ENCODE data around the gene POLD4.

The POLD4 gene

DNA sequence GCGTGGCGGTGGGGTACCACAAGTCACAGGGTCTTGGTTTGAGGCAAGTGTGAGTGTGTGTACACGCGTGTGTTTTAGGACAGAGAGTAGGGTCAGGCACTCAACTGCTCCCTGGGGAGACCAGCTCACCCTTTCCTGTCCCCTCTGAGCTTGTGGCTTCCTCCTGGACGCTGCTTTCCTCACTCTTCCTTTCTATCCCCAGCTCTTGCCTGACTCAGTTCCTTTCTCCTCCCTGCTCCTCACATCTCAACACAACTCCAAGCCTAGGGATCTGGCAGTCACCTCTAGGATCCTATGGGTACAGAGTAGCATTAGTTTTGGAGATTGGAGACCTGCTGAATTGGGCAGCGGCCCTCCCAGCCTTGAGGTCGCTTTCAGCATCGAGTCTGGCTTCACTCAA lies 15.9 kb upstream of the POLD4 start:
- Mint-ChIP-seq H3K9me3 (no peaks in the 10 kb centered on the region), H3K27me3 (peaks cover 18% of the 10 kb centered on the region), H3K36me3 (ENCODE audit: low read depth) (no peaks in the 10 kb centered on the region), H3K4me3 (no peak overlapping the region), H3K27ac (peak overlapping the region; percentile 5), H3K4me1 (ENCODE audit: low read depth) (peaks cover 57% of the 10 kb centered on the region)
- DNase-seq = no peak

DNA sequence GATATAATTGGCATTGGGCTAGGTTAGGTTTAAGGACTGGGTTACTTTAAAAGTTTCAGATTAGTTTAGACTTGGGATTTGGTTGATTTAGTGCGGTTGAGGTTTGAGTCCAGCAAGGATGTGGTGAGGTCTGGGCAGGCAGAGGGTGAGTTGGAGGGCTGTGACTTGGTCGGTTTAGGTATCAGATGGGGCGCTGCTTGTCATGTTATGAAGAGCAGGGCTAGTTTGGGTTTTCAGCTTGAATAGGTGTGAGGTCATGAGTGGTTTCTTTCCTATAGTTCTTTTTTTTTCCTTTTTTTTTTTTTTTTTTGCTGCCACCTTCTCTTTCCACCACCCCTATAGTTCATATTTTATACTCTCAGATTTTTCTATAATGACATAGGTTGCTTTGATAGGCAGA lies 15.3 kb upstream of the POLD4 start:
- peaks cover 58% of the 10 kb centered on the region for H3K4me1 Mint-ChIP-seq (ENCODE audit: low read depth)
- H3K36me3 Mint-ChIP-seq (ENCODE audit: low read depth) = no peaks in the 10 kb centered on the region
- no peak overlapping the region for H3K4me3 Mint-ChIP-seq
- H3K27ac Mint-ChIP-seq = peak overlapping the region; percentile 58
- no peaks in the 10 kb centered on the region for H3K9me3 Mint-ChIP-seq
- H3K27me3 Mint-ChIP-seq = peaks cover 14% of the 10 kb centered on the region
- DNase-seq = no peak

DNA sequence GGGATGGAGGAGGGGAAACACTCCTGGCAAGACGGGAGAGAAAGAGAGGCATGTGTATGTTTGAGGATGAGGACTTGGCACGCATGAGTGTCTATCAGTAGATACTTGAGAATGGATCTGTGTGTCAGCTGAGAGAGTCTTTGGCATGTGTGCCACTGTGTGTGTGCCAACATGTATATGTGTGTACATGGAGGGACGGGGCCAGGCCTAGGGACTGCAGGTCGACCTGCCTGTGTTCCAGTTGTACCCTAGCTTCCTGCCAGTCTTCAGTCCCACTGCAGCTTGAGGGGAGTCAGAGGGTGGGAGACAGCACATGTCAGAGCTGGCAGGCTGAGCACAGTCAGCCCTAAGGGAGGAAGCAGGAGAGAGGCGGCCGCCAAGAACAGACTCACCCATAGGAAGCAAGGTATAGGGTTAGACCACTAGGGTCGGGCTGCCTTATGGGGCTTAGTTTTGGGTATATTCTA lies 14.4 kb upstream of the POLD4 start:
- no peak overlapping the region for H3K4me3 Mint-ChIP-seq
- H3K9me3 Mint-ChIP-seq = no peaks in the 10 kb centered on the region
- H3K27me3 Mint-ChIP-seq = peaks cover 14% of the 10 kb centered on the region
- no peaks in the 10 kb centered on the region for H3K36me3 Mint-ChIP-seq (ENCODE audit: low read depth)
- H3K27ac Mint-ChIP-seq = no peak overlapping the region
- DNase-seq = no peak
- peaks cover 58% of the 10 kb centered on the region for H3K4me1 Mint-ChIP-seq (ENCODE audit: low read depth)

DNA sequence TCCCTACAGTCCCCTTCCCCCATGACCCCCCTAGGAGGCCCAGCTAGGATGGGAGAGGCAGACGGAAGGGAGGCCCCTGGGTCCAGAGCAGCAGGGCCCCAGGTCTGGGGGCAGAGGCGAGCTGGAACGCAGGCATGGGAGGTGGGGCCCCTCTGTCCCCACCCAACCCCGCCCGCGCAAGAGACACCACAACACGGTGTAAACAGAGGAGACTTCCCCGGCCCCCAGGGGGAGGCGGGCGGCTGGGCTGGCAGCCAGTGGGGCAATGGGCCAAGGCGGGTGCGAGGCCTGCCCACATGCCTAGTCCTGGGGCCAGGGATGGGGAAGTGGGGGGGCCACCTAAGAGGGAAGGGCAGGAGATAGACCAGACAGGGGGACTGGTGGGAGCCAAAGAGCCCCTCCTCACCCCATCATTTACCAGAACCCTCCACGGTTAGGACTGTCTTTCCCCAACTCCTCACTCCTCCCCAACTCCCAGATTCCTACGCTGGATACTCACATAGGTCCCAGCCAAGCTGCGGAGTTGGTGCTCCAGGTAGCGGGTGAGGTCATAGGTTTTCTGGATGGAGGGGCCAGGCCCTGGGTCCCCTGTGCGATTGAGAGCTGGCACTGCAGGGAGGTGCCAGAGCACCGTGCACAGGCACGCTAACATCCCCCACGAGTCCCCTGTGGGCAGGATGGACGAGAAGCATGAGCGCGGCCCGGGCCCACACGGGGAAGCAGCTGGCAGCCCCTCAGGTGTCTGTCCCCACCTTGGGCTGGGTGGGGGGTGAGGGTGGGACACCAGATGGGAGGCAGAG lies 13.8 kb upstream of the POLD4 start:
- Mint-ChIP-seq H3K36me3 (ENCODE audit: low read depth) (no peaks in the 10 kb centered on the region), H3K27me3 (peaks cover 14% of the 10 kb centered on the region), H3K4me3 (no peak overlapping the region), H3K9me3 (no peaks in the 10 kb centered on the region), H3K27ac (no peak overlapping the region), H3K4me1 (ENCODE audit: low read depth) (peaks cover 58% of the 10 kb centered on the region)
- DNase-seq = no peak

DNA sequence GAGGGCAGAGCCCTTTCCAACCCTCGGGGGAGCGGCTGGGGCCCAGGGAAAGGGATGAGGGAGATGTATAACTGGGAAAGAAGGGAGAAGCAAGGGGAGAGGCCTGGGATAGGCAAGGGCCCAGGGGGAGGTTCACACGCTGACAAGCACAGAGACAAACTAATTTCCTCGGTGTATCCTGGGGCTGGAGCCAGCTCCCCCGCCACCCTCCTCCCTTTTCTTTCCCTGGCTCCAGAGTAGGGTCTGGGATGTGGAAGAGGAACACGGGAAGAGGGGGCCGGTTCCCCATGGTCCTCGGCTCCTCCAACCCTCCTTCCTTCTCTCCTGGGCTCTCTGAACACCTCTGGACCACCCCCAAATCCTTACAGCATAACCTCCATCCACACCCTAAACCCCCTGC lies 13.2 kb upstream of the POLD4 start:
- Mint-ChIP-seq H3K27me3 (peaks cover 9% of the 10 kb centered on the region), H3K27ac (no peak overlapping the region), H3K9me3 (no peaks in the 10 kb centered on the region), H3K4me1 (ENCODE audit: low read depth) (peaks cover 54% of the 10 kb centered on the region), H3K4me3 (no peak overlapping the region), H3K36me3 (ENCODE audit: low read depth) (no peaks in the 10 kb centered on the region)
- DNase-seq = no peak

DNA sequence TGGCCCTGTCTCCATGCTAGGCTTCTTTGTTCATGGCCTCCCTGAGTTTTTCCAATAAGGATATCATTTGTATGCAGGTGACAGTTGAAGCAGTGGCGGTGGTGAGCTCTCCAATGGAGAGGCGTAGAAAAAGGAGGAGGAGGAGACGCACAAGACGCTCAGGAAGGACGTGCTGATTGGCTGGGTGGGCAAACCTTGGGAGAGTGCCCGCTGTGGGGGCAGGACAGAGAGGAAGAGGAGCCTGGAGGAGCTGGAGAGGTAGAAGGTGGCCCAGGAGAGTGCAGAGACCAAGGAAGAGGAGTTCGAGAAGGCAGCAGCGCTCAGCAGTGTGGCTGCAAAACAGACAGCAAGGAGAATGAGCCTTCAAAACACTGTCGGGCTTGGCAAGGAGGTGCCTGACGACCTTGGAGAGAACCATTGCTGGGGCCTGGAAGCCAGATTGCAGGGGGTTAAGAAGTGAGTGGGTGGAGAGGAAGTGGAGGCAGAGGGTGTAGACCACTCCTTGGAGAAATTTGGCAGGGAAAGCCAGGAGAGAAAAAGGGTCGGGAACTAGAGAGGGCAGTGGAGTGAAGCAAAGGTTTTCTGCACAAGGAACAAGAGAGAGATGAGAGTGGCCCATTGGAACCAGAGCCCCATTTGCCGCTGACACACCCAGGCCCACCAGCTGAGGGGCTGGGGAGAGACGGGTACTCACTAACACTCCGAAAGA lies 12.5 kb upstream of the POLD4 start:
- DNase-seq = no peak
- H3K27ac Mint-ChIP-seq = no peak overlapping the region
- no peak overlapping the region for H3K4me3 Mint-ChIP-seq
- H3K27me3 Mint-ChIP-seq = peaks cover 4% of the 10 kb centered on the region
- no peaks in the 10 kb centered on the region for H3K9me3 Mint-ChIP-seq
- no peaks in the 10 kb centered on the region for H3K36me3 Mint-ChIP-seq (ENCODE audit: low read depth)
- H3K4me1 Mint-ChIP-seq (ENCODE audit: low read depth) = peaks cover 48% of the 10 kb centered on the region

DNA sequence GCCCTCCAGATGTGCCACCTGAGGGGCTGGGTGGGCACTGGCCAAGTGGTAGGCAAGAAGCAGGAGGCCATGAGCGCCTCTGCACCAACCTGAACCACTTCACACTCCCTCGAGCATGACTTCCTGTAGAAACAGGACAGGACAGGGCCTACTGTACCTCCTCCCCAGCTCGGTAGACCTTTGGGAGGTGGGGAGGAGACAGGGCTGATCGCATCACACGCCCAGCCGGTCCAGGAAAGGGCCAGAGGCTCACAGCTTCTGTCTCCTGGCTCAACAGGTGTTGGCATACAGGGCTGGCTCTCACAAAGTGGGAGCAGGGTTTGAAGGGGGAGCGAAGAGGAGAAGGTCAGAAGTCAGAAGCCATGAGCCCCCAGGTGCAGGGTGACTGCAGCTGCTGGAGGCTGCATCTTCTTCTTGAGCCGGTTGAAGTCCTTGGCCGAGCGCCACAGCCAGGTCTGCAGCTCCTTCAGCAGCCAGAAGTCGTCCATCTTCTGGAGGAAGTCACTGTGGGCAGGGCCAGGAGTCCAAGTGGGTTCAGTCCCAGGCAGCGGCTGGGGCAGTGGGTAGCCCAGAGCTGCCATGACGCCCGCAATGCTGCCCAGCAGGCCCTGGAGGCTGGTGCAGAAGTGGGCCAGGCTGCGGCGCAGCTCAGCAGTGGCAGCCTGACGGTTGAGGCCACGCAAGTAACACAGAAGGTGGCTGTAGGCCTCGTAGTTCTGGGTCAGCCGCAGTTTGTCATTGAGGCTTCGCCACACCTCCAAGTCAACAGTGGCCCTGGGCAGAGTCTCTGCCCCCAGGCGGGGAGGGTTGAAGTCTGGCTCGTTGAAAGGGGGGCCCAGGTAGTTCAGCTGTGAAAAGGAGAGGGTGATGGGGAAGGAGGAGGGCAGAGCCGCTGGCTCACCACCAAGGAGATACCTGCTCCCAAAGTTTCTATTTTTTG lies 11.7 kb upstream of the POLD4 start:
- Mint-ChIP-seq H3K27ac (no peak overlapping the region), H3K36me3 (ENCODE audit: low read depth) (no peaks in the 10 kb centered on the region), H3K9me3 (no peaks in the 10 kb centered on the region), H3K4me1 (ENCODE audit: low read depth) (peaks cover 42% of the 10 kb centered on the region), H3K4me3 (no peak overlapping the region), H3K27me3 (no peaks in the 10 kb centered on the region)
- DNase-seq = no peak

DNA sequence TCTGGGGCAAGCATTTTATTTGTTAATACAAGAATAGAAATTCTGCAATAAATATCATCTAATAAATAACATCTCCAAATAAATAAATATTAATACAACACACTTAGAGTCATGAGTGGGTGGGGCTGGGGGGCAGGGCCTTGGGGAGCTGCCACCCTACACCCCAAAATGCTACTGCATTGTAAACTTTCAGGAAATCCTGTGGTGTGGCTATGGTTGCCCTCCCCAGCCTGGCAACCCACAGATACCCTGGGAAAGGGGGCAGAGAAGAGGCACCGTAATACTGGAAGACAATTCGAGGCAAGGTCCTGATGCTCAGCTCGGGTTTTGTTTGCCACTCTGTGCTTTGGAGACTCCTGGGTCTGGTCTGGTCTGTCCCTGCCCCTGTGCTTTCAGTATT lies 10.8 kb upstream of the POLD4 start:
- H3K4me1 Mint-ChIP-seq (ENCODE audit: low read depth) = peaks cover 34% of the 10 kb centered on the region
- no peak for DNase-seq
- no peak overlapping the region for H3K27ac Mint-ChIP-seq
- H3K27me3 Mint-ChIP-seq = no peaks in the 10 kb centered on the region
- no peaks in the 10 kb centered on the region for H3K9me3 Mint-ChIP-seq
- no peak overlapping the region for H3K4me3 Mint-ChIP-seq
- H3K36me3 Mint-ChIP-seq (ENCODE audit: low read depth) = no peaks in the 10 kb centered on the region

DNA sequence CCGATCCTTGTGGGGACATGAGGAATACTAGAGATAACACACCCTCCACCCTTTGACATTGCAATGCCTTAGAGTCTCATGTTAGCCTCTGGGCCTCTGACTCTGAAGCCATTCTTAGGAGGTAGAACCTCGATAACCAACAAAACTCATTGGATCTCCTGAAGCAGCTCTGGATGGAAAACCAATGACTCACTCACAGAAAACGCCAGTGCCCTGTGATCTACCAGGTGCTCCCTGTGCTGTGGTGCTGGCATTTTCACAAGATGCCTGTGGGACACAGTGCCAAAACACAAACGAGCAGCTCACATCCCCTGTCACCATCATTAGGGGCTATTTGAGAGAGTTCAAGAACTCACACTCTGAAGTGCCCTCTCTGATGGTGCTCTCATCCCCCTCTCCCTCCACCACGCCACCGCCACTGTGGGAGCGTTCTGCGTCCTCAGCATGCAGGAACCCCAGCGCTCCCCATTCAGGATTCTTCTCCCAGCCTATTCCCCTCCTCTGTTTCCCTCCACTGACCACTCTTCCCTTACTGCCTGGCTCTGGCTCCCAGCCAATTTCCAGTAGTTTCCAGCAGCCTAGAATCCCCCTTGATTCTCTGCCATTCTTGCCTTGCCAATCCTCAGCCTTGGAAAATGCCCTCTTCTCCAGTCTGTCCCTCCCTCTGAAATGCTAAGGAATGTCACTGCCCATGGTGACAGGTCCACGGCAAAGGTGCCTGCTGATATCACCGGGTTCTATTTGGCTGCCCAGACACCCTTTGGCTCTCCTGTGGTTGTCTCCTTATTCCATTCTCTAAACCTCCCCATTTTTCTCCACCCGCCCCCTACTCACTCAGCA lies 4.7 kb upstream of the POLD4 start:
- no peak overlapping the region for H3K27ac Mint-ChIP-seq
- H3K4me1 Mint-ChIP-seq (ENCODE audit: low read depth) = peaks cover 25% of the 10 kb centered on the region
- no peak overlapping the region for H3K4me3 Mint-ChIP-seq

DNA sequence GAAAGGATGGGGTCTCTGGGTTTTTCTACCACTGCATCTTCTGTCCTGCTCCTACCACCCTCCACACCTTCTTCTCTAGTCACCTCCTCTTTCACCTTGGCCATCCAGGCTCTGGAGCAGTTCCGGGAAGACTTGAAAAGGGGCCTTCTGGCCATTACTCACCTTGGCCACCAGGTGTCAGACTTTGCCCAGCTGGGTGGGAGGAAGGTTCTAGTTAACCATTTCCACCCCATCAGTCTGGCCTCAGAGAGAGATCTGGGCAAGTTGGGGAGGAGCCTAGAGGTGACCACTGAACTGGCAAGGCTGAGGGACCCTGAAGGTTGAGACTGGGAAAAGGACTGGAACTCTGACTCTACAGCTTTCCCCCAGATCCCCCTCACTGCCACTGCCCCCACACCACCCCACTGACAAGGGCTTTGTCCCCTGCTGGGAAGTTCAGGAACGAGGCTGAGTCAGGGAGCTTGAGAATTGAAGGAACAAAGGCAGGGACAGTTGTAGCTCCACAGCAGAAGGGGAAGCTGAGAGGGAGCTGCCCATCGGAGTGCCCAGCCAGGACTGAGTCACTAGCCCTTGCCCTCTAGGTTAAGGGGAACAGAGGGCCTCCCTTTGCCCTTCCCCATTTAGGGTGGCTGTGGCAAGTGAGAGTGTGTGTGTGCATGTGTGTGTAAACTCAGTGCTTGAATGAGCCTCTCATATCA lies 3.7 kb upstream of the POLD4 start:
- Mint-ChIP-seq H3K36me3 (ENCODE audit: low read depth) (peaks cover 4% of the 10 kb centered on the region), H3K4me1 (ENCODE audit: low read depth) (peaks cover 30% of the 10 kb centered on the region), H3K27ac (peak overlapping the region; percentile 85), H3K4me3 (no peak overlapping the region), H3K9me3 (no peaks in the 10 kb centered on the region), H3K27me3 (no peaks in the 10 kb centered on the region)
- DNase-seq = peak; percentile 77

More for the DNA sequence above, 4.7 kb upstream of the POLD4 start:
- H3K36me3 Mint-ChIP-seq (ENCODE audit: low read depth) = peaks cover 3% of the 10 kb centered on the region
- no peaks in the 10 kb centered on the region for H3K9me3 Mint-ChIP-seq
- no peak for DNase-seq
- H3K27me3 Mint-ChIP-seq = no peaks in the 10 kb centered on the region

DNA sequence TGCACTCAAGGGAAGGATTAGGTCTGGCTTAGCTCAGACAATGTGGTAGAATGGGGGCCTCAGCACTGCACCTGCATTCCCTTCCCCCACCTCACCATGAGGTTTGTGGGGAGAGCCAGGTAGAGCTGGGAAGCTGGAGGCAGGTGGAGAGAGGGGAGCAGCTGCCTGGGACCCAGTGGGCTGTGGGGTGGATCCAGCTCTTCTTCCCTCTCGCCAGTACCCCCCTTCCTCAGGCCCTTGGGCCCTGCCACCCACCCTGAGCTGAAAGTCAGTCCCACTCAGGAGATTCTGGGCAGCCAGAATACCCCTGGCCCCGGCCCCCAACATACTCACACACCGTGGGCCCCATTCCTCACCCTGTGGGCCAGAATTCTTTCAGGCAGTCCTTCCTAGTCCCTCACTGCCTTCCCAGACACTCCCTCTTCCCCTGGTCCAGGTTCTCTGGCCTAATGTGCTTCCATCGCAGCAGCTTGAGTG lies 3.1 kb upstream of the POLD4 start:
- H3K9me3 Mint-ChIP-seq = no peaks in the 10 kb centered on the region
- no peak for DNase-seq
- H3K27ac Mint-ChIP-seq = peak overlapping the region; percentile 85
- H3K36me3 Mint-ChIP-seq (ENCODE audit: low read depth) = peaks cover 4% of the 10 kb centered on the region
- H3K4me3 Mint-ChIP-seq = no peak overlapping the region
- H3K27me3 Mint-ChIP-seq = no peaks in the 10 kb centered on the region
- H3K4me1 Mint-ChIP-seq (ENCODE audit: low read depth) = peaks cover 36% of the 10 kb centered on the region

DNA sequence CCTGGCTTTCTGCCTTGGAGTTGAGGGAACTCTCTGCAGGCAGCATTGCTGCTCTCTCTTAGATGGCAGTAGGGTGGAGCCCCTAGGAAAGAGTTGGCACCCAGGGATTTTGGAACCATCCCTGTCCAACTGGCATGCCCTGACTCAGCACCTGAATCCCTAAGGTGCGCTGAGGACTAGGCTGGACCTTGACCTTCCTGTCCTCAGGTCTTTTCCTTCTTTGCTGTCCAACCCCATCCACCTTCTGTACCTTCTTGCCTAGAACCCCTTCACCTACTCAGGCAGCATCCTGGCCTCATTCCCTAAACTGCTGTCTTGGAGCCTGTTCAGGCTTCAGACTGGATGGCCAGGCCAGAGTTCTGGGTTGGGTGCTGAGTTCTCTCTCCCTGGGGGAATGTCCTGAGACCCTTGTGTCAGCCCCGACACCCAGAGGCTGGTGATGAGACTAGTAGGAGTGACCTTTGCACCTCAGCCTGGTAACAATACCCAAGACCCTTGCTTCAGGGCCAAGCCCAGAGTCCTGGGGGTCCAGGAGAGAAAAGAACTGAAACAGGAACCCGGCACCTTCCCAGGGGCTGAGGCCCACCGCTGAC lies 2.5 kb upstream of the POLD4 start:
- H3K4me1 Mint-ChIP-seq (ENCODE audit: low read depth) = peaks cover 41% of the 10 kb centered on the region
- no peak for DNase-seq
- H3K27ac Mint-ChIP-seq = peak overlapping the region; percentile 65
- H3K36me3 Mint-ChIP-seq (ENCODE audit: low read depth) = peaks cover 4% of the 10 kb centered on the region
- H3K9me3 Mint-ChIP-seq = no peaks in the 10 kb centered on the region
- H3K4me3 Mint-ChIP-seq = no peak overlapping the region
- no peaks in the 10 kb centered on the region for H3K27me3 Mint-ChIP-seq
